Measurements from ENCODE around the gene GNAL.

Gene GNAL

GRCh38 chr18:11923450-11923849 lies 234.4 kb downstream of the GNAL start:
- DNase-seq, result no peak

GRCh38 chr18:11925800-11926481 lies 236.9 kb downstream of the GNAL start:
- no peak for DNase-seq

DNA sequence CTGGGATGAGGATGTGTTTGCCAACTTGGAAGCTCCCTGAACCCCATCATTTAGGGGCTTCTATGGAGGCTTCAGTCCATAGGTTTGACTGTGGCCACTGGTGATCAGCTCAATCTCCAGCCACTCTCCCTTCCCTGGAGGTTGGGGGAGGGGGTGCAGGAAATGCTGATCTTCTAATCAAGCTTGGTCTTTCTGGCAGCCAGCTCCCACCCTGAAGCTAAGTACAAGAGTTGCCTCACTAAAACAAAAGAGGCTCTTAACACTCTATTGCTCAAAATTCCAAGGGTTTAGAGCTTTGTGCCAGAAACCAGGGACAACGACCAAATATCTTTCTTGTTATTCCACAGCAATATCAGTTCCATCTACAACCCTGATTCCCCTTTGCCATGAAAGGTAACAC lies 238.4 kb downstream of the GNAL start:
- DNase-seq, result no peak

DNA sequence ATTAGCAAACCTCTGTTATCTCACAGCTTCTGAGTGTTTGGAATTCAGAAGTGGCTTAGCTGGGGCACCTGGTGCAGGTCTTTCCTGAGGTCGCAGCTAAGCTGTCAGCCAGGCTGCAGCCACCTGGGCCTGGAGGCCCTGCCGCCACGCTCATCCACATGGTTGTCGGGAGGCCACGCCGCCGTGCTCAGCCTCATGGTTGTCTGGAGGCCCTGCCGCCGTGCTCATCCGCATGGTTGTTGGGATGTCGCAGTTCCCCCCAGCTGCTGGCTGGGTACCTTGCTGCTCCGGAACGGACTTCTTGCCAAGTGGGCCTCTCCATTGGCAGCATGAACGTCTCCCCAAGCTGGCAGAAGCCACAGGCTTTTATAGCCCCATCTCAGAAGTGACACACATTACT lies 243.3 kb downstream of the GNAL start:
- DNase-seq, result no peak
